DMS 273 treated with DMSO at 0.1 percent for 48 hours (cell line): Measurements from ENCODE around the gene YTHDC2.

Source experiments
- DNase-seq: peaks from one replicate; lab custom pipeline; 2025; lab: John Stamatoyannopoulos, UW

YTHDC2 gene

GRCh38 chr5:113606298-113607134, 93.0 kb downstream of the YTHDC2 start:
- peak; percentile 14 for DNase-seq

DNA sequence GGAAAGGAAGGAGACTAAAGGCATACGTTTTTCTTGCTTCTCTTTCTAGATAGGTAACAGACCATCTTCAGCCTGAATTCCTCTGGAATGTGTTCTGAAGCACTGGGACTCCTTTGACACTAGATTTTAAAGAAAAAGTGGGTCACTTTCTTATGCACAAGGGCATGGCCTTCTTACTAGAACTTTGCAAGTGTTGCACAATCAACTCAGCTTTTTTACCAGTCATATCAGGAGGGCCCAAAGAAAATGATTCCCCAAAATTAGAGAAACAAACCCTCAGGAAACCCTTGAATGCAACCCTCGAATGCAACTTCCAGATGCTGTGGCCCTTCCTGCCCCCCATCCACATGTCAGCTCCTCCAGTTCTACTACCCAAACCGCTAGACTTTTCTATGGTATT, 93.9 kb downstream of the YTHDC2 start:
- DNase-seq: no peak

GRCh38 chr5:113608113-113608596, 94.7 kb downstream of the YTHDC2 start:
- no peak for DNase-seq

GRCh38 chr5:113612060-113612496, 98.6 kb downstream of the YTHDC2 start:
- DNase-seq: no peak

- no peak for DNase-seq
Measured at GRCh38 chr5:113614191-113614590, 100.7 kb downstream of the YTHDC2 start.

DNA sequence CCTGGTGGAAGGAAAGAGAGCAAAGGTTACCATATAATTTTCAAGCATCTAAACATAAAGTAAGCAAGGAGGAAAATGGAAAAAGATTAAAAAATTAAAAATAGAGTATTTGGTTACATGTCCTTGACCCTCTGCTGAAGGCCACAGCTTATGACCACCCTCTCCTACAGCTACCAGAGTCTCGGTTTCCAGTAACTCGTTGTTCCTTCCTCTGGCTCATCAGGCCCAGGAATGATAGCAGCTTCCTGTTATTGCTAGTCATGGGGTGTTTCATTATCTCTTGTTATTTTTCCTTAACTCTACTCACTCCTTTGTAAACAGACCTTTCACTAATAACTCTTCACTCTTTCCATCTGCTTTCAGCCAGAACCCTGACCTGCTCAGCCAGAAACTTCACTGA, 102.2 kb downstream of the YTHDC2 start:
- DNase-seq: no peak

DNA sequence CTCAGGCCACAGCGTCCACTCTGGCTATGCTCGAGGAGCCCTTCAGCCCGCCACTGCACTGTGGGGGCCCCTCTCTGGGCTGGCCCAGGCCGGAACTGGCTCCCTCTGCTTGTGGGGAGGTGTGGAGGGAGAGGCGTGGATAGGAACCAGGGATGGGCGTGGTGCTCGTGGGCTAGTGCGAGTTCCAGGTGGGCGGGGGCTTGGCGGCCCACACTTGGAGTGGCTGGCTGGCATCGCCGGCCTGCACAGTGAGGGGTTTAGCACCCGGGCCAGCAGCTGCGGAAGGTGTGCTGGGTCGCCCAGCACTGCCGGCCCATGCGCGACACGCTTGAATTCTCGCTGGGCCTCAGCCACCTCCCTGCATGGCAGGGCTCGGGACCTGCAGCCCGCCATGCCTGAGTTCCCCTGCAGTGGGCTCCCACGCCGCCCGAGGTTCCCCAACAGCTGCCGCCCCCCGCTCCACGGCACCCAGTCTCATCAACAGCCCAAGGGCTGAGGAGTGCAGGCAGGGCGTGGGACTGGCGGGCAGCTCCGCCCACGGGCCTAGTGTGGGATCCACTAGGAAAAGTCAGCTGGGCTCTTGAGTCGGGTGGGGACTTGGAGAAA, 103.8 kb downstream of the YTHDC2 start:
- no peak for DNase-seq

GRCh38 chr5:113632996-113633395, 119.5 kb downstream of the YTHDC2 start:
- no peak for DNase-seq

- DNase-seq: no peak
Measured at GRCh38 chr5:113634957-113635356, 121.5 kb downstream of the YTHDC2 start.

GRCh38 chr5:113641715-113642114, 128.2 kb downstream of the YTHDC2 start:
- no peak for DNase-seq
